ENCODE measurements around the gene TCF4.

TCF4 gene

GRCh38 chr18:55320424-55321264, 267.3 kb downstream of the TCF4 start:
- no peak for DNase-seq (ENCODE audit: low read depth)

DNA sequence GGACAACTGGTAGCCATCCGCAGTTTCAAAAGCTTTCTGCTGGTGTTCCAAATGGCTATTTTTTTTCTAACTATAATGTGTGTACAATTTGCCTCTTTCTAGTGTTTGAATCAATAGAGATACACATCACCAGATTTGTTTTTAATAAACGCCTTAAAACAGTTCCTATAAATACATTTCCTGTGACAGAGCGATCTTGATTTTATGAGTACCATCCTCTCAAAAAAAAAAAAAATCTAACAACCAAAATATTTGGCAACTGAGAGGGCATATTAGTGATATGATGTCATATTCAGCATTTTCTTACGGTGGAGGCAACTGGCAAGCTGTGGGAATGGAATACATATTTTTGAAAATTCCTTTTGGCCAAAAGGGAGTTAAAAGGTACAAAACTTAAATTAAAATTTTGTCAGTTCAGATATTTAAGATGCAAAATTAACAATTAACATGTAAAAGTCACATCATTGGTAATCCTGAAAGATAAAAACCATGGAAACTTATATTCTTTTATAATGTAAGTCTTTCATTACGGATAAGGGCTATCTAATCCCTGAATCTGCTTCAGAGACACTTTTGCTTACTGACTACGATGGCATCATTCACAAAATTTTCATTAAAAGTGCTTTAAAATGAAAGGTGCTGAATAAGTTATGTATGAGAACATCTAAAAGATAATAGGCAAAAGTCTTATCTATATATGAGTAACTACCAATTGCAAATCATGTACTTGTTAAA, 268.4 kb downstream of the TCF4 start:
- DNase-seq (ENCODE audit: low read depth) = no peak

DNA sequence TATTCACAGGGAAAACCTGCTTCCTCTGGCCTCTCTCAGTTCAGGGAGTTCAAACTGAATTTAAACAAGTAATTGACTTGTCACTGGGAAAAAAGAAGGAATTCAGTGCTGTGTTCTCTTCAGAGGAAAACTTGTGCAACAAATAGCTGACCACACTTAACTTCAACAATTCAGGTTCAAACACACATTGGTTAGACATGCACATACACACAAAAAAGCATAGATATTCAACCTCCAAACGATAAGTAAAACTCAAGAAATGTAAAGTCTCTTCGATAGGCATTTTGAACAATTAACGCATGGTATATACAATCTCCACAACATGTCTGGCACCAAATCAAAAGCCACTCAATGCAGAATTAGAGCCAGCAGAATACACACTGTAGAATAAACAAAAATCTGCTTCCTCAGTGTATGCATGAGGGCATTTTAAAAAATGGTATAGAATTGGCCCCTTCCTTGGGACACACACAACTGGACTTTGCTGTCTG, 269.0 kb downstream of the TCF4 start:
- no peak for DNase-seq (ENCODE audit: low read depth)

DNA sequence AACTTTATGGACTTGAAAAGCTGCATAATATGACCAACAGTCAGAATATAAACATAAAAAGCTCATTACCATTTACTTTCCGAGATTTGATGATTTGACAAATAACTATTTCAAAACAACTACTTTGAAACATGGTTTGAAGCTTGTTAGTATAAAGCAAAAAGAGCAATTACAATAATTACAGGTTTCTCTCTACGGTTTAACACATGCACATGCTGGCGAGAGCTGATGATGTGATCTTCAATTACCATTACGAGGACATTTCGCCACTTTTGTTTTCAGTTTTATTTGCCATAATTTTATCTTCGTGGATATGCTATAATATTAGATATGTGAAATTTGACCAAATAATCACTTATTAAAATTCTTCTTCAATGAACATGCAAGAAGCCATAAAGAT, 270.1 kb downstream of the TCF4 start:
- DNase-seq (ENCODE audit: low read depth) = no peak

GRCh38 chr18:55317324-55317723, 270.7 kb downstream of the TCF4 start:
- DNase-seq (ENCODE audit: low read depth) = no peak

GRCh38 chr18:55316486-55317184, 271.4 kb downstream of the TCF4 start:
- DNase-seq (ENCODE audit: low read depth) = no peak

DNA sequence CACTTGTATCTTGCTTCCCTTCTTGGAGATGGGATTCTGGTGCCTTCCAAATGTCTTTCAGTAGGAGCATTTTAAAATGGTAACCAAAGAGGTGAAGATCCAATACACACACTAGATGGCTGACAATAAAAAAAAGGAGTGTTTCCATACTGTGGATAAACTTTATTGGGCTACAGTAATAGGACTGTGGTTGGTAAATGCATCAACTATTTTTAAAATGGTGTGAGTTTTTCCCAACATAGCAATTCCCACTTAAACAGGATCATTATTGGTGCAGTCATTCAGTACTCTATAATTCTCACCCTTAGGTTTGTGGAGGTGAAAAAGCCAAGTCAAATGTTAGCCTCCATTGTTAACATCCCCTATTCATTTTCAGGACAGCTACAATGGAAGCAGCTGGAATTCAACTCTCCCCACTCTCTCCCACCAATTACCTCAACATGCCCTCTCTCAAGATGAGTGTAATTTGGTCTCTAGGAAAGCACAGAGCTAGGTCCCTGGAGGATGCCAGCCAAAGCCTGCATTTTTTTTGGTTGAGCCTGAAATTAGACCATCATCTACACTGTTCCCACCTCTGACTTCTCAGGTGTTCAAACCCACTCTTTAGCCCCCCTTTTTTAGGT, 273.3 kb downstream of the TCF4 start:
- no peak for DNase-seq (ENCODE audit: low read depth)

DNA sequence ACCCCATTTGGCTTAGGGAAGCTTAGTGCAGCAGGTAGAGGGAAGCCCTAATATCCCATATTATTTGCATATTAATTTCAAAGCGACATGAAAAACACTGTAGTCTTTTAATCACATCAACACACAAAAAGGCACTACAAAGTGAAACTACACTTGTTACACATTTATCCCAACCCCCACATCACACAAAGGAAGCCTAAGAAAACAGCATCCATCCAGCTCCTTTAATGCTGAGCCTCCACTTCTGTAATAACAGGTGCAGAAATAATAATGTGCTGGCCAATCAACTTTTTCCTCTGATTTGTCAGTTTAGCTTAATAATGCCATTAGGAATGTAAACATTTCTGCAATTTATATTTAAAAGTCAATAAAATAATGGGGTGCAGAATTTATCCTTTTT, 274.0 kb downstream of the TCF4 start:
- no peak for DNase-seq (ENCODE audit: low read depth)

- no peak for DNase-seq (ENCODE audit: low read depth)
Measured at GRCh38 chr18:55310863-55311262, 277.1 kb downstream of the TCF4 start.

DNA sequence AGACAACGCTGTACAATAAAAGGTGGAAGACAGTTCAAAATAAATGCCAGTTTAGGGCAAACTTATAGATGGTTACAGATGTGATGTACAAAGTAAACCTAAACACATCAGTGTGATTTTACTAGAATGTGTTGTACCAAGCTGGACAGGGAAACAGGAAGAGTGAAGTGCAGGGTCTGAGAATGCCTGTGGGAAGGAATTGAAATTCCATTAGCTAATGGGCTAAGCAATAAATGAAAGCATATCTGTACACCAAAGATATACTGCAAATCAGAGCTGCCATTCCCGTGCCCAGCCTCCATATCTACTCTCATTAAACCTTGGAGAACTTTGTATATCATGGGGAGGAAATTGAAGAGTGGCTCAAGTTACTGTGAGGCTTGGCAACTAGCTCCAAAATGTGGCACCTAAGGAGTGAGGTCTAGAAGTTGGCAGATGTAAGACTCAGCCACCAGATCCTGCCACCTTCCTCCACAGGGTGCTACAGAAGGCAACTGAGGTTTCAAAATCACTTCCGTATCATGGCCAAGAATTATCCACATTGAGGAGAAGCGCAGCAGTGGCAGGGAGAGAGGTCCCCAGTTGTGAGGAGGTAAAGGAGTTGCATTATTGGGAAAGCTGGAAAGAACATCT, 277.8 kb downstream of the TCF4 start:
- DNase-seq (ENCODE audit: low read depth) = no peak

DNA sequence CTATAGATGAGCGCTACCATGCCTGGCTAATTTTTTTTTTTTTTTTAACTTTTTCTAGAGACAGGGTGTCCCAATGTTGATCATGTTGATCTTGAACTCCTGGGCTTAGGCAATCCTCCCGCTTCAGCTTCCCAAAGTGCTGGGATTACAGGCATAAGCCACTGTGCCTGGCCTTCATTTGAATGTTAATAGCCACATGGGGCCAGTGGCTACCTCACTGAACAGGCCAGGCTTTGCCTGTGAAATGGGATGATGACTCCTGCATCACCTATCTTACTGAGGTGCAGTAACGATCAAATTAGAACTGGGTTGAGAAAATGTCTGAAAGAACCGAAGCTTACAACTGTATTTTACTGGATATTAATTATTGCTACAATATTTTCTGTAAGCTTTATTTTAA, 278.7 kb downstream of the TCF4 start:
- DNase-seq (ENCODE audit: low read depth) = no peak

GRCh38 chr18:55307505-55307904, 280.5 kb downstream of the TCF4 start:
- no peak for DNase-seq (ENCODE audit: low read depth)

GRCh38 chr18:55306359-55307024, 281.5 kb downstream of the TCF4 start:
- no peak for DNase-seq (ENCODE audit: low read depth)

GRCh38 chr18:55302167-55302833, 285.7 kb downstream of the TCF4 start:
- no peak for DNase-seq (ENCODE audit: low read depth)

DNA sequence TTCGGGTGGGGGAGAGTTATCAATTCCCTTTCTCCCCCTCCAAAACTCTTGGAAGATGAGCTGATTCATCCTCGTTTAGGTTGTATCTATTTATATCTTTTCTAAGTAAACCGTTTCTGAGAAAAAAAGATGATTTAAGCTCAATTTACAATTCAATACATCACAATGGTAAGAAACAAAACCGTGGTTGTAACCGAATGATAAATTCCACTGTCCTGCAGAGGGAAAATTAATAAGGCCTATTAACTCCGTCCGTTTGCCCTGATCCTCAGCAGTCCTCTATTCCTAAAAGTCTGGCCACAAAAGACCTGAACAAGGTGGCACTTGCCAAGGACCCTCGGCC, 286.2 kb downstream of the TCF4 start:
- no peak for DNase-seq (ENCODE audit: low read depth)

- DNase-seq (ENCODE audit: low read depth) = no peak
Measured at GRCh38 chr18:55300936-55301531, 287.0 kb downstream of the TCF4 start.

- DNase-seq (ENCODE audit: low read depth) = no peak
Measured at GRCh38 chr18:55300421-55300935, 287.5 kb downstream of the TCF4 start.

GRCh38 chr18:55296778-55297177, 291.2 kb downstream of the TCF4 start:
- no peak for DNase-seq (ENCODE audit: low read depth)

GRCh38 chr18:55296115-55296514, 291.9 kb downstream of the TCF4 start:
- no peak for DNase-seq (ENCODE audit: low read depth)

DNA sequence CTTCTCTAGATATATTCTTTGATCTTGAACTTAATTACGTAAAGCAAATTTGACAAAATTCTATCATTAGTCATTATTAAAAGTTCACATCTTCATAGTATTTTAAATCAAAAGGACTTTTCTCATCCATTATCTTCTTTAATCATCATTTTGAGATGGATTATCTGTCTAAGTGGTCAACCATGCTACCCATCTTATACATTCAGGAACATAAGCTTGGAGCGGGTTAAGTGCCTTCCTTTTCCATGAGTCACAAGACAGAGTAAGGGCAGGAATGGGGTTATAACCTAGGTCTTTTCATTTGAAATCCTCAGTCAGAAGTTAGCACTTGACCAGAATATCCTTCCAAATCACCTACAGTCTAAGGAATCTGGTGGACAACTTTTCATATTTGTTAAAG, 297.1 kb downstream of the TCF4 start:
- no peak for DNase-seq (ENCODE audit: low read depth)

Measured in stimulated activated CD8-positive, alpha-beta memory T cell treated with anti-CD3 and anti-CD28 coated beads, Interleukin-4, amount 100 ng/mL, for 24 hours (primary cell).